HUES64 (cell line): ENCODE results near the gene IGHMBP2.

Experiments used
- H3K27ac ChIP-seq: 2 replicates; pipeline ENCODE4 v1.7.0; 2013; ENCODE audit warnings: low read depth, low read length, inconsistent platforms
- H3K27me3 ChIP-seq: 2 replicates; pipeline ENCODE4 v1.6.1; 2013; ENCODE audit warnings: mild to moderate bottlenecking, low read length; ENCODE audit not compliant: insufficient read depth
- H3K36me3 ChIP-seq: 2 replicates; pipeline ENCODE4 v1.6.1; 2013; ENCODE audit warnings: mild to moderate bottlenecking, low read length; ENCODE audit not compliant: insufficient read depth
- H3K4me1 ChIP-seq: 2 replicates; pipeline ENCODE4 v1.6.1; 2013; ENCODE audit warnings: mild to moderate bottlenecking, low read length, moderate library complexity; ENCODE audit not compliant: insufficient read depth
- H3K4me3 ChIP-seq: 2 replicates; pipeline ENCODE4 v1.5.1; 2013; ENCODE audit warnings: mild to moderate bottlenecking, low read length, moderate library complexity
- H3K9ac ChIP-seq: 2 replicates; pipeline ENCODE4 v1.6.1; 2013; ENCODE audit warnings: mild to moderate bottlenecking, low read depth, low read length
- H3K9me3 ChIP-seq: 2 replicates; pipeline ENCODE4 v1.6.1; 2013; ENCODE audit warnings: low read depth, low read length; ENCODE audit not compliant: insufficient read depth
- WGBS: fragments of 150-250, 120-280 bp; methylation state at CpG from one replicate; pipeline ENCODE4 v1.1.7; 2013; ENCODE audit warnings: missing lambda C conversion rate; 5-methylcytosine and 5-hydroxymethylcytosine counted together

Gene IGHMBP2

DNA sequence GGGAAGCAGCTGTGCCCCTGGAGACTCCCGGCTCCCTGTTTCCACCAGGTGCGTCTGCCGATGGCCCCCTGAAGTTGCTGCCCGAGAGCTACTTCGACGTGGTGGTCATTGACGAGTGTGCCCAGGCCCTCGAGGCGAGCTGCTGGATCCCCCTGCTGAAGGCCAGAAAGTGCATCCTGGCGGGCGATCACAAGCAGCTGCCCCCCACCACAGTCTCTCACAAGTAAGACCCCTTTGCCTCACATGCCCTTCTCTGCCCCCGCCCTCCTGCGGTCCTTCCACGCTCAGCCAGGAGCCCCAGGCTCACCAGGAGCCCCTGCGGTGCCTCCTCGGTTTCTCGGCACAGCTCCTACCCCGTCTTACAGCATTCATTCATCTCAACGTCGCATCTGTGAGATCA is 25.4 kb downstream of the IGHMBP2 start:
- Histone ChIP-seq H3K9ac (no peak overlapping the region), H3K4me1 (no peaks in the 10 kb centered on the region), H3K9me3 (peaks cover 13% of the 10 kb centered on the region; the same call in 1 of the 2 replicates), H3K4me3 (no peak overlapping the region), H3K27ac (no peak overlapping the region), H3K36me3 (peaks cover 68% of the 10 kb centered on the region), H3K27me3 (no peaks in the 10 kb centered on the region)
- 96% methylated on average over 20 of the region's 20 CpGs for WGBS

DNA sequence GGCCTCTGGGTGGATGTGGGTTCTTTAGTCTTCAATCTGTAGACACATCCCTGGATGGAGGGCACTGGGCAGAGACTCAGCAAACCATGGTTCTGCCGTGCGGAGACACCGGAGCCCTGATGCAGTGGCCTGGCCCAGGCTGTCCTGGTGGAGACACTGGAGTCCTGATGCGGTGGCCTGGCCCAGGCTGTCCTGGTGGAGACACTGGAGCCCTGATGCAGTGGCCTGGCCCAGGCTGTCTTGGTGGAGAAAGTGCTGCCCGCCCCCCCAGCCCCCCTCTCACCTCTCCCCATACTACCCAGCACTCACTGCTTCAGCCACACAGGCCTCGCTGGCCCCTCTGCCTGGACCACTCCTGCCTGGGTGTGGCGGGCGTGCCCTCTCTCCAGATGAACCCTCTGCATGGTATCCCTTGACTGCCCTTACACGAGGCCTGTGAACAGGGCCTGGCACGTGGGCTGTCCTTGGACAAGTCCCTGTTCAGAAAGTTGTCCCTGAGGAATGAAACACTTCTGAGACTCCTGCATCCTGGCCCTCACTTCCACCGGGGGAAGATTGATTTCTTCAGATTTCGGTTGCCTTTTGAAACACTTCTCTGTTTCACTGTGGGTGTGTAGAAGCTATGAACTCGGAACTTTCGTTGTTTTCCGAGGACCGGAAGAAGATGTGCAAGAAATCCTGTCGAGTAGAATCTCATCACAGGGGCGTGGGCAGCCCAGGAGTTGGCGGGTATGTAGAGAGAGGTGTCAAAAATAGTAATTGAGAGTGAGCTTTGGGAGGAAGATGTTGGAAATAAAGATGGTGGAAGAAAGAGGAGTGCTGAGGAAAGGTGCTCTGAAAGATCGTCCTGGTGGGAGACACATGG is 26.2 kb downstream of the IGHMBP2 start:
- peaks cover 10% of the 10 kb centered on the region; the same call in 1 of the 2 replicates for H3K9me3 ChIP-seq
- H3K27me3 ChIP-seq: no peaks in the 10 kb centered on the region
- no peak overlapping the region for H3K27ac ChIP-seq
- 92% methylated on average over 20 of the region's 20 CpGs for WGBS
- no peak overlapping the region for H3K4me3 ChIP-seq
- H3K4me1 ChIP-seq: no peaks in the 10 kb centered on the region
- H3K36me3 ChIP-seq: peaks cover 69% of the 10 kb centered on the region
- H3K9ac ChIP-seq: no peak overlapping the region

DNA sequence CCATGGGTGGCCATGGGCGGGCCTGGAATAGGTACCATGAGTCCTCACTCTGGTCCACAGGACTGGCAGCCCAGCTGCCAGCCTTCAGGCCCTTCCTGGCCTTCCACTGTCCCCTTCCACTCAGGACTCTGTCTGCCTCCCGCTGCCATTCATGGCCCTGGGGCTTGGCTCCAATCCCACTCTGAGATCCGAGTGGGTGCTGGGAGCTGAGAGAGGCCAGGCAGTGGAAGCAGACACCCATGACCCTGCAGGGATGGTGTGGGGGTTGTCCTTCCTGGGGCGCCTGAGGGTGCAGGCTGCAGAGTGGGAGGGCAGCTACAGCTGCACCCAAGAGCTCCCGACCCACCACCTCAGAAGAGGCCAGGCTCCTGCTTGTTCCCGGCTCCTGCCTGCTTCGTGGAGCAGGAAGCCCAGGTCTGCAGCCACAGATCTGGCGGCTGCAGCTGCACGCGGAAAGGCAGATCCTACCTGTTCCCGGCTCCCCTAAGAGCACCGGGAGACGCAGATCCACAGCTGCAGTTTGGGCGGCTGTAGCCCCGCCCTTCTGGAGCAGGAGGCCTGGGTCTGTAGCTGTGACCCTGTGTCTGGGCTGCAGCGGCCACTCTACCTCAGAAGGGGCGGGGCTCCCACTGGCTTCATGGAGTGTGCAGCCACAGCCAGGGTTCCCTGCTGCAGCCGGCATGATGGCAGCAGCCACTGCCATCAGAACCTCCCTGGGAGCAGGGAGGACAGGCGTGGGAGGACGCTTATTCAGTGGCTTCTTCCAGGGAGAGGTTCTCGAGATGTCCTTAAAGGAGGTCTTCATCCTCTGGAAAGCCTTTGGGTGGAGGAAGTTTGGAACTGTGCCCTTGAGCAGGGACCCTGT is 27.5 kb downstream of the IGHMBP2 start:
- WGBS: 92% methylated on average over 21 of the region's 21 CpGs
- Histone ChIP-seq H3K27ac (no peak overlapping the region), H3K9me3 (no peaks in the 10 kb centered on the region; the same call in 1 of the 2 replicates), H3K36me3 (peaks cover 72% of the 10 kb centered on the region), H3K4me3 (no peak overlapping the region), H3K4me1 (no peaks in the 10 kb centered on the region), H3K9ac (no peak overlapping the region), H3K27me3 (no peaks in the 10 kb centered on the region)

DNA sequence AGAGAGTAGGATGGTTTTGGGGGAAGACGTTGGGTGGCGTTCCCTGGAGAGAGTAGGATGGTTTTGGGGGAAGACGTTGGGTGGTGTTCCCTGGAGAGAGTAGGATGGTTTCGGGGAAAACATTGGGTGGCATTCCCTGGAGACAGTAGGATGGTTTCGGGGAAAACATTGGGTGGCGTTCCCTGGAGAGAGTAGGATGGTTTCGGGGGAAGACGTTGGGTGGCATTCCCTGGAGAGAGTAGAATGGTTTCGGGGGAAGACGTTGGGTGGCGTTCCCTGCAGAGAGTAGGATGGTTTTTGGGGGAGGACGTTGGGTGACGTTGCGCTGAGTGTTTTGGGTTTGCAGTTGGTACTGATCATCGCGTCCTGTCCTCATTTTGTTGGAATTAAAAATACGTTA is 28.2 kb downstream of the IGHMBP2 start:
- WGBS: 91% methylated on average over 17 of the region's 17 CpGs
- peaks cover 72% of the 10 kb centered on the region for H3K36me3 ChIP-seq
- H3K27ac ChIP-seq: no peak overlapping the region

DNA sequence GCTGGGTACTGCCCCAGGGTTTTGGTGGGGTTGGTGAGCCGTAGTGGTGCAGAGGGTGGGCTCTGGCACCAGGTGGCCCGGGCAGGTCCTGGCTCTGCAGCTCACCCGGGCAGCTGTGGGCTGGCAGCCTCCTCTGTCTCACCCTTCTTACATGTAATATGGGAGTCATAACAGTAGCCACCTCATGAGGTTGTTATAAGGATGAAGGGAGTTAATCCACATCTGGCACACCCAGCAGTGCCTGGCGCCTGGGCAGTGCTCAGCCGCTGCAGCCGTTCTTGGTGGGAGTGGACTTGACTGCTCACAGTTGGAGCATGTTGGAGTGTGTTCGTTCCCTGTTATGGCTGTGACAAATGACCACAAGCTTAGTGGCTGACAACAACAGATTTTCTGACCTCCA is 28.7 kb downstream of the IGHMBP2 start:
- no peak overlapping the region for H3K9ac ChIP-seq
- no peaks in the 10 kb centered on the region for H3K27me3 ChIP-seq
- peaks cover 72% of the 10 kb centered on the region for H3K36me3 ChIP-seq
- no peaks in the 10 kb centered on the region for H3K4me1 ChIP-seq
- H3K9me3 ChIP-seq: no peaks in the 10 kb centered on the region
- 91% methylated on average over 7 of the region's 7 CpGs for WGBS
- no peak overlapping the region for H3K4me3 ChIP-seq
- H3K27ac ChIP-seq: no peak overlapping the region

More for the DNA sequence above, 28.2 kb downstream of the IGHMBP2 start:
- Histone ChIP-seq H3K9me3 (no peaks in the 10 kb centered on the region), H3K4me3 (no peak overlapping the region), H3K27me3 (no peaks in the 10 kb centered on the region), H3K4me1 (no peaks in the 10 kb centered on the region), H3K9ac (no peak overlapping the region)

DNA sequence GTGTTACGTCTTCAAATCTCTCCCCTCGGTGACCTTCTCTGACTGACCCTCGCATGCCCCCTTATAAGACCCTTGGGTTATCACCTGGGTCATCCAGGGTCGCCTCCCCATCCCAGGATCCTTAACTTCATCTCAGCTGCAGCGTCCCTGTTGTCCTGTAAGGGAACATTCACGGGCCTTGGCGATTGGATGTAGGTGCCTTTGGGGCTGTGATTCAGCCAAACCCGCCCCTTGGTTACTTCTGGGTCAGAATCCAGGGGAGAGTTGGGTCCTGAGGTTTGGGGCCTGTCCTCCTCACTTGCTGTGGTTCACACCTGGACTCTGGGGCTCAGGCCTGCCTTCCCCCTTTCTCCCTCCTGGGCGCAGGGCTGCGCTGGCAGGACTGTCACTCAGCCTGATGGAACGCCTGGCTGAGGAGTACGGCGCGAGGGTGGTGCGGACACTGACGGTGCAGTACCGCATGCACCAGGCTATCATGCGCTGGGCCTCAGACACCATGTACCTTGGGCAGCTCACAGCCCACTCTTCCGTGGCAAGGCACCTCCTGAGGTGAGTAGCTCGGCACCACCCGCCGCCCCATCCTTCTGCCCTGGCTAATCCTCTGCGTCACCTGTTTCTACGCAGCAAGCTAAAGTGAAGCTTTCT is 29.4 kb downstream of the IGHMBP2 start:
- H3K27ac ChIP-seq: no peak overlapping the region
- peaks cover 72% of the 10 kb centered on the region for H3K36me3 ChIP-seq
- WGBS: 95% methylated on average over 24 of the region's 24 CpGs

DNA sequence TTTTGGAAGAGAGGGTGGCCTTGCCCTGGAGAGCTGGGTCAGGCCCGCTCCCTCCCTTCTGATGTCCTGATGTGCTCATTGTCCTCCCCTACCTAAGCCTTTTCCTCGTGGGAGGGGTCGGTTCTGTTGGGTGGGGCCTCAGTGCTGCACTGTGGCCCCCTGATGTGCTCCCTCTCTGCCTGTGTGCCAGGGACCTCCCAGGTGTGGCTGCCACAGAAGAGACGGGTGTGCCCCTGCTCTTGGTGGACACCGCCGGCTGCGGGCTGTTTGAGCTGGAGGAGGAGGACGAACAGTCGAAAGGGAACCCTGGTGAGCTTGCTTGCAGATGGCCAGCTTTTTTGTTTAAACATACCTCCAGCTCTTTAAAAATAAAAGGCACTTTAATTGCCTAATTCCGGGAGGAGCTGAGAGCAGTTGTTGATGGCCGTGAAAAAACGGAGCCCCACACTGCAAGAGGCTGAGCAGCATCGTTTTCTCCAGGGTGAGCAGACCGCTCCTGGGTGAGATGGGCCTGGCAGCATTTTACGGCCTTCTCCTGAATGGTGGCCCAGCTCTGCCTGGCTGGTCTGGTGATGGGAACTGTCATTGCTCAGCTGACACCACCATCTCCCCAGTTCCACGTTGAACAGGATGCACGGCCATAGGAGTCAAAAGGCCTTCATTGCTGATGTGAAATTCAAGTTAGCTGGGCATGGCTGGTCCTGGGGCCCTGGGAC is 30.1 kb downstream of the IGHMBP2 start:
- Histone ChIP-seq H3K4me3 (no peak overlapping the region), H3K27me3 (no peaks in the 10 kb centered on the region), H3K27ac (no peak overlapping the region), H3K9ac (no peak overlapping the region), H3K36me3 (peaks cover 72% of the 10 kb centered on the region), H3K9me3 (no peaks in the 10 kb centered on the region), H3K4me1 (no peaks in the 10 kb centered on the region)
- 91% methylated on average over 17 of the region's 17 CpGs for WGBS

More for the DNA sequence above, 29.4 kb downstream of the IGHMBP2 start:
- Histone ChIP-seq H3K9ac (no peak overlapping the region), H3K4me3 (no peak overlapping the region), H3K4me1 (no peaks in the 10 kb centered on the region), H3K27me3 (no peaks in the 10 kb centered on the region), H3K9me3 (no peaks in the 10 kb centered on the region)

DNA sequence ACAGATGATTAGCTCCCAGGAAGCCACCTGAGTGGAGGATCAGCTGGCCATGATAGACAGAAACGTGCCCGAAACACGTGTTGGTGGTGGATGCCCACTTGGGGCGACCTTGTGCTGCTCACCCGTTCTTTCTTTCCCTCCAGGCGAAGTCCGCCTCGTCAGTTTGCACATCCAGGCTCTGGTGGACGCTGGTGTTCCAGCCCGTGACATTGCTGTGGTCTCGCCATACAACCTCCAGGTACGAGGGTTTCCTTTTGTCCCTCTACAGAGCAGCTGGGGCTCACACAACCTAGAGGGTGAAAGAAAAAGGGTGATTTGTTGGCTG is 30.6 kb downstream of the IGHMBP2 start:
- H3K4me3 ChIP-seq: no peak overlapping the region
- H3K4me1 ChIP-seq: no peaks in the 10 kb centered on the region
- H3K27ac ChIP-seq: no peak overlapping the region
- WGBS: 96% methylated on average over 12 of the region's 12 CpGs
- no peak overlapping the region for H3K9ac ChIP-seq
- no peaks in the 10 kb centered on the region for H3K27me3 ChIP-seq
- peaks cover 71% of the 10 kb centered on the region for H3K36me3 ChIP-seq
- no peaks in the 10 kb centered on the region for H3K9me3 ChIP-seq

DNA sequence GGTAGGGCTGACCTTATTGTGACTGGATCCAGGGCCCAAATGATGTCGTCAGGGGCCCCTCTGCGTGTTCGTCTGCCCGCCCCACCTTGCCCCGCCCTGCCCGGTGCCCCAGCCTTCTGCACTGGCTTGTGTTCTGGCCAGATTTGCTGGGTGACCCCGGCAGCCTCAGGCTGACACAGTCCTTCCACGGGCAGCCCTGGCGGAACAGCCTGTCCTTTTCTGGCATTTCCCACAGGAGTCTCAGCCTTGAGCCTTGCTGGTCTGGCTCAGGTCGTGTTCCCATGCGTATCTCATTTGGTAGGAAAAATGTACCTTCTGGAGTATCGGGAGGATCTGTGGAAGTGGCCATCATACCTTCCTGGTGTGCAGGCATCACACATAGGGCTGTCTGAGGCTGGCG is 31.0 kb downstream of the IGHMBP2 start:
- H3K9ac ChIP-seq: no peak overlapping the region
- no peaks in the 10 kb centered on the region for H3K9me3 ChIP-seq
- H3K27ac ChIP-seq: no peak overlapping the region
- no peaks in the 10 kb centered on the region for H3K27me3 ChIP-seq
- no peak overlapping the region for H3K4me3 ChIP-seq
- H3K4me1 ChIP-seq: no peaks in the 10 kb centered on the region
- 95% methylated on average over 13 of the region's 13 CpGs for WGBS
- peaks cover 67% of the 10 kb centered on the region for H3K36me3 ChIP-seq

DNA sequence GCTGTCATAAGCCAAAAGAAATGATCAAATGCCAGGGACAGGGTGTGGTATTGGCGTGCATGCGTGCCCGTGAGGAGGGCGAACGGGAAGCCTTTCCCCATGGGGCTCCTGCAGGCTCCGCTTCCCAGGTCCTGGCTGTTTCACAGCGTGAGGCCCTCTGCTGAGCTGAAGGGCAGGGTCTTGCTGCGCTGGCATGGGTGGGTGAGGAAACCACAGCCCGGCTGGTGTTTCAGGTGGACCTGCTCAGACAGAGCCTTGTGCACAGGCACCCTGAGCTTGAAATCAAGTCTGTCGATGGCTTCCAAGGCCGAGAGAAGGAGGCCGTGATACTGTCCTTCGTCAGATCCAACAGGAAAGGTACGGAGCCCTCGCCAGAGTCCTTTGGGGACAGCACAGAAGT is 31.4 kb downstream of the IGHMBP2 start:
- Histone ChIP-seq H3K9me3 (no peaks in the 10 kb centered on the region), H3K27ac (no peak overlapping the region), H3K4me1 (no peaks in the 10 kb centered on the region), H3K27me3 (no peaks in the 10 kb centered on the region), H3K4me3 (no peak overlapping the region), H3K9ac (no peak overlapping the region), H3K36me3 (peaks cover 63% of the 10 kb centered on the region)
- WGBS: 94% methylated on average over 15 of the region's 15 CpGs
